HG03064 (cell line): ENCODE measurements around the gene JPH4.
"Not testable (repeated sequence)": the region's sequence is repeated elsewhere in the genome, so short reads cannot be mapped to it uniquely, and the experiment has no call there.

Experiments
- ATAC-seq: cut with Tn5 transposase; IDR thresholded peaks from one replicate; pipeline ENCODE4 v1.9.1; 2021; ENCODE audit warnings: low read depth; ENCODE audit not compliant: unreplicated experiment

JPH4 gene

GRCh38 chr14:23551266-23552028 is 27.1 kb downstream of the JPH4 start, which contains the start of gene ZFHX2:
ZFHX2 (minus strand) TSS chr14:23551765; CDS start chr14:23535325, 16,440 bp downstream.
- no peak for ATAC-seq

DNA sequence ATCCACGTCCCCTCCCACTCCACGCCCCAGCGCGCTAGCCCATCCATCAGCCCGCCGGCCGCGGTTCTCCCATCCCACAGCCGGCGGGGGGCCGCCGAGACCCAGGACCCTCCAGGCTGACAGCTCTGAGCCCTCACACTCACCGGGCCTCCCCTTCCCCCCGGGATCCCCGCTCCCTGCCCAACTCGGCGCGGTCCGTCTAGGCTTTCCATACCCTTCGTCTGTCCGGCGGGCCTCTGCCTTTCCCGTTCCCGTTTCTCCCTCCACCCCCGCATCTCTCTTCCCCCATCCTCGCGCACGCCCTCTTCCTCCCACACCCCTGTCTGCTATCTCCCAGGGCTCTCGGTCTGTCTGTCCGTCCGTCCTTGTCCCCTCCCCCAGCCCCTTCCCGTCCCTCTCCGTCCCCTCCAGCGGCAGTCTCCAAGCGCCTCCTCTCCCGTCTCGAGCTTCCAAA is 27.8 kb downstream of the JPH4 start:
- ATAC-seq: no peak

GRCh38 chr14:23550131-23550811 is 28.3 kb downstream of the JPH4 start:
- no peak for ATAC-seq

GRCh38 chr14:23548351-23549318 is 30.0 kb downstream of the JPH4 start:
- ATAC-seq: no peak

DNA sequence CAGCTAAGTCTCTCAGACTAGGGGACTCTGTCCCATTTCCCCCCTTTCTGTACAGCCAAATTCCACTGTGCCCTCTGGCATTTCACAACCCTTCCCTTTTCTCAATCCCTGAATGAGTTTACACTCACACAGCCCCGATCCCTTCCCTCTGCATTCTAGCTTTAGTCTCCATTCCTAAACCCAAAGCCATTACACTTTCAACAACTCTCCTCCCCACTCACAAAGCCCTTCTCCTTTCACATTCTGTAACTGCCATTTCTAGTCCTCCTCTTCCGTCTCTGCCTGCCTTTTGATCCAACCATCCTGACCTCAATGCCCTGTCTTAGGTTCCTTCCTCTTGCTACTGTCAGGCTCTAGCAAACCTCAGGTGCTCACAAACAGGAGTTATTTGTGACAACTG is 30.7 kb downstream of the JPH4 start:
- ATAC-seq: no peak

DNA sequence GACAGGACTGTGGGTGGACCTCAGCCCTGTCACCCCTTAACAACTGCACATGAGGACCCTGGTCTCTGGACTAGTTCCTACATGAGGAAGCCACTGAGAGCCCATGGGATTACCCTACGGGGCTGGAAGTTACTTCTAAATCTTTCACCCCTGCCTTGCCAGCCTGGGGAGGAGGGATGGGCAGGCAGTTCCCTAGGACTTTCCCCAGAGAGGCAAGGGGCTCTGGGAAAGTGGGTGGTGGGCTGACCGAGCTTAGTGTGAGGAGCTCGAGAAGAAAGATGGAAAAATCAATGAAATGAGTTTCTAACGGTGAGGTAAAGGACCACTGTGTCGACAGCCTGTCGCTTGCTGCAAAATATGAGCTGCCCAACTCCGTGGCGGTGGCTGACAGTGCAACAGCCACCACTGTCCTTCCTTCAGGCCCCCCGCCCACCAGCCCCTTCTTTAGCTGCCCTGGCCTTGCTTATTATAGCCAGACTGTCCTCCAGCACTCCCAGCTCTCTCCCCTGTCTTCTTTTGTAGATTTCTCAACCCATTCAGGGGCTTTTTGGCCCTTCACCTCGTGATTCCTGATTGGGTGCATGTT is 32.0 kb downstream of the JPH4 start:
- no peak for ATAC-seq

DNA sequence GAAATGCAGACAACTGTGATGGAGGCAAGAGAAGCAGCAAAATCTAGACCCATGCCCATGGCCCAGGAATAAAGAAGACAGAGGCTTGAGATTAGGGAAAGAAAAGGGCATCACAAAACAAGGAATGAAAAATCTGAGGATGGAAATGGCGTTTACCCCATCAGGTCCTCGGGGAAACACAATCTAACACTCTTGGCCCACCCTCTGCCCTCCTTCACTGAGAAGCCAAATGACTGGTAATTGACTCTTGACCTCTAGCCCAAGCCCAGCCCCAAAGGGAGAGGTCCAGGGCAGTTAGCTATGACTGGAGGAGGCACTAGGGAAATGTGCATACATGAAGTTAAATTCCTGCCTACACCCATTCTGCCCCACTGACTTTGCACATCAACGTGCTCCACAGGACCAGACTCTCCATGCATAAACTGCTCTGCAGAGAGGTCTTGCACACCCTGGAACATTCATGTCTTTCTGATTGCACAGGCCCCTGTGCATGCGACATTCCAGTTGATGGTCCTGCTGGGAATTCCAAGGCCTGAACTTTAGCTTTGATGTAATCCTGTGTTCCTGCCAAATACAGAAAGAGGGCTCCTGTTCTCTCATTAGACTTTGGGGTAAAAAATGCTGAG is 32.7 kb downstream of the JPH4 start:
- no peak for ATAC-seq

DNA sequence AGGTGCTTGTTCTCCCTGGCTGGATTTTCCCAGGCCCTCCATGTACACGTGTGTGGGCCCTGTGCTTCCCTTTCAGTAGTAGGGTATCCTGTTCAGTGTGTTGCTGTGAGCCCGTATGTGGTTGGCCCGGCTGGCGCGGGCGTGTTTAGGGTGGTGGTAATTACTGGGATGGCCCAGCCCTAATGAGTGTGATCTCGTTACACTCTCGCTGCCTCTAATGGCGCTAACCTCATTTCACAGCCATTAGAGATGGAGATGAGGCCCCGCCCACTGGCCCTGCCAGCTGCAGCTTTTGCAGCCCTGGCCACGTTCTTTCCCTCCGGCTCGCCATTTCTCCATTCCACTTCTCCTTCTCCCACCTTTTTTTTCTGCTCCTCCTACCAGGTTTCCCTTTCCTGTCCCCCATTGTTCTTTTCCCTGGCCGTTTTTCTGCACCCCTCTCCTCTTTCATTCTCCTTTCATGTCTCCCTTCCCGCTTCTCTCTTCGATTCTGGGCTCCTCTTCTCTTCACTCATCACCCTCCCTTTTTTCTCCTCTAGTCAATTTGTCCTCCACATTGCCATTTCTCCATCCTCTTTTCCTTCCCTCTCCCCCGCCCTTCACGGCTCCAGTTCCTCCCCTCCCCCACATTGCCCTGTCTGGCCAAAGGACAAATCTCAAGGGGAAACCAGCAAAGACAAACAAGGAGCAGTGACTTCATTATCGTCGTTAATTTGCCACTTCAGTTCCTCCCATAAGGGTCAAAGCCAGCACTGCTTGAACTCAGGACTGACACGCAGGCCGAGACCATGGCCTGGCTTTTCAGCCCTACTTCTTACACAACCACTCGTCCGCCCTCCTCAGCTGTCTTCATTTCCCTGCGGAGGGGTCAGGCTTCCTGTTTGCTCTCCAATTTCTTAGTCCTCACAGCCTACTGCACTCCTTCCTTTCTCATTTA is 33.8 kb downstream of the JPH4 start:
- ATAC-seq: no peak

GRCh38 chr14:23543403-23543802 is 35.2 kb downstream of the JPH4 start:
- ATAC-seq: no peak

- no peak for ATAC-seq
These were observed 36.3 kb downstream of the JPH4 start for GRCh38 chr14:23542261-23542660.

- ATAC-seq: no peak
These were observed 38.5 kb downstream of the JPH4 start for GRCh38 chr14:23540141-23540469.

- ATAC-seq: no peak
These were observed 39.1 kb downstream of the JPH4 start for GRCh38 chr14:23539248-23540140.

GRCh38 chr14:23538785-23539184 is 39.8 kb downstream of the JPH4 start:
- ATAC-seq: no peak

- ATAC-seq: no peak
These were observed 40.4 kb downstream of the JPH4 start for GRCh38 chr14:23538050-23538718.

DNA sequence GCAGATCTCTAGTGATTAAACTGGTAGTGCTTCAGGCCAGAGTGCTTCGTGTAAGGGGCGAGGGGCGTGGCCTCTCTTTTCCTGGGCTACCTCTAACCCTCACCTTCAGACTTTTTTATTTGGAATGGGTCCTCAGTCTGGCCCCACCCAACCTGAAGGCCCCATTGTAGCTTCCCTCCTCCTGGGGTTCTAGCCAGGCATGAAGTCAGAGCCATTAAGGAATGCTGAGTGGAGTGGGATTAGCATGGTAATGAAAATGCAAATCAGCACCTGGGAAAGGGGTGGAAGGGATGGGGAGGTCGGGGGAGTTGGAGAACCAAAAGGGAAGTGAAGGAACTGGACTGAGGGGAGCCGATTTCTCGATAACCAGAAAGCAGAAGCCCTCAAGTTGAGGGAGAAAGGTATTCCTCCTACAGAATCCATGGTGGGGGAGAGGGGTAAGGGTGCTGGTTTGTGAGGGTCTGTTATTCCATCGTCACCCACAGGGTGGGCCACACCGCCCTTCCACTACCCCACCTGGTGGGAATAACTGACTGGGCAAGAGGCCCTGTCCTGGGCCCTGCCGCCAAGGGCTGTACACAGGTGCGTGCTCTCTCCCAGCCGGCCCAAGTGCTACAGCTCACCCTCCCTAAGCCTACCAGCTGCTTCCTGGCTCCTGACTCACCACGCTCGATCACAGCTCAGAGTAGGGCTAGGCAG is 41.1 kb downstream of the JPH4 start:
- no peak for ATAC-seq

DNA sequence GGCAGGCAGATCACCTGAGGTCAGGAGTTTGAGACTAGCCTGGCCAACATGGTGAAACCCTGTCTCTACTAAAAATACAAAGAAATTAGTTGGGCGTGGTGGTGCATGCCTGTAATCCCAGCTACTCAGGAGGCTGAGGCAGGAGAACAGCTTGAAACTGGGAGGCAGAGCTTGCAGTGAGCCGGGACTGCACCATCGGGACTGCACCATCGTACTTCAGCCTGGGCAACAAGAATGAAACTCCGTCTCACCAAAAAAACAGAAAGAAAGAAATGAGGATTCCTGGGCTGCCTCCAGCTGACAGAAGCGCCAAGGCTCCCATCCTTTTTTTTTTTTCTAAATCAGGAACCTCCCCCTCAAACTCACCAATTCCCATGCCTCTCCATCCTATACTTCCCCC is 41.7 kb downstream of the JPH4 start:
- ATAC-seq: not testable (repeated sequence)

DNA sequence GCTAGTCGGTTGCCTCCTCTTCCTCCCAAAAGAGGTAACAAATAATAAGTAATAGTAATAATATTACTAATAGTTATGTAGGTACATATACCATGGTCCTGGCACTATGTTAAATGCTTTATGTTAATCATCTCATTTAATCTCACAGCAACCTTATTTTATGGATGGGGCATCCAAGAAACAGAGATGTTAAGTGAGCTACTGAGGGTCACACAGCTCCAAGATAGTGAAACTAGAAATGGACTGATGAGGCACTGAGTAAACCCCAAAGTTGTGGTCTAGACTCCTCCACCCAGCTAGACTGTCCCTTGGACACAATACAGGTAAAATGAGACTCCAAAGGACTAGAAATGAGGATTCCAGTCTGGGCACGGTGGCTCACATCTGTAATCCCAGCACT is 42.1 kb downstream of the JPH4 start:
- ATAC-seq: no peak
